OCI-LY3 (cell line): Measurements from ENCODE around the gene FOXO4.

Experiments used
- H2AFZ ChIP-seq: fragments of 200-600, 300-600 bp; shearing (Covaris generic); 2 replicates; pipeline ENCODE4 v1.6.0; 2014; ENCODE audit warnings: antibody characterized with exemption, low read depth, low read length
- H3K27ac ChIP-seq: fragments of 200-600, 300-600 bp; sonication (generic); 2 replicates; pipeline ENCODE4 v1.5.1; 2014; ENCODE audit warnings: mild to moderate bottlenecking, low read length, moderate library complexity, mixed read lengths
- H3K27me3 ChIP-seq: fragments of 200-600, 300-600 bp; sonication (generic); 2 replicates; pipeline ENCODE4 v1.6.1; 2014; ENCODE audit warnings: low read depth, low read length, mixed read lengths
- H3K36me3 ChIP-seq: fragments of 200-600, 300-600 bp; sonication (generic); replicated peaks from 2 replicates; pipeline ENCODE3; 2014; ENCODE audit warnings: low read depth, low read length, mixed read lengths
- H3K4me1 ChIP-seq: fragments of 300-600, 200-600 bp; sonication (generic); 2 replicates; pipeline ENCODE4 v1.6.1; 2014; ENCODE audit warnings: low read length, mixed read lengths
- H3K4me2 ChIP-seq: fragments of 200-600, 300-600 bp; sonication (generic); 2 replicates; pipeline ENCODE4 v1.6.1; 2014; ENCODE audit warnings: low read length, mixed read lengths
- H3K4me3 ChIP-seq: fragments of 300-600, 200-600 bp; sonication (generic); 2 replicates; pipeline ENCODE4 v1.5.1; 2014; ENCODE audit warnings: antibody characterized with exemption, mild to moderate bottlenecking, low read length, moderate library complexity
- H3K79me2 ChIP-seq: fragments of 300-600, 200-600 bp; shearing (Covaris generic); 2 replicates; pipeline ENCODE4 v1.6.1; 2014; ENCODE audit warnings: mild to moderate bottlenecking, low read length, mixed read lengths
- H3K9ac ChIP-seq: fragments of 300-600, 200-600 bp; shearing (Covaris generic); 2 replicates; pipeline ENCODE4 v1.6.0; 2014; ENCODE audit warnings: mild to moderate bottlenecking, low read length, moderate library complexity
- H3K9me3 ChIP-seq: fragments of 200-600, 300-600 bp; shearing (Covaris generic); 2 replicates; pipeline ENCODE4 v1.6.1; 2014; ENCODE audit warnings: low read length, mixed read lengths; ENCODE audit not compliant: insufficient read depth
- H4K20me1 ChIP-seq: fragments of 200-600, 300-600 bp; sonication (generic); 2 replicates; pipeline ENCODE4 v1.6.1; 2016; ENCODE audit warnings: low read length, mixed read lengths; ENCODE audit not compliant: insufficient read depth
- CTCF ChIP-seq: fragments of 200-600, 300-600 bp; sonication (generic); IDR thresholded peaks from 2 replicates; pipeline ENCODE4 v1.5.1; 2014; ENCODE audit warnings: antibody characterized with exemption, low read length, low read depth
- EZH2phosphoT487 ChIP-seq: fragments of 200-600 bp; shearing (Covaris generic); IDR thresholded peaks from 2 replicates; pipeline ENCODE4 v1.6.1; 2018; ENCODE audit warnings: antibody characterized with exemption, mixed run types, low read depth

The FOXO4 gene

GRCh38 chrX:71151366-71151765, 55.7 kb downstream of the FOXO4 start:
- Histone ChIP-seq H3K4me3 (no peak overlapping the region), H3K79me2 (no peaks in the 10 kb centered on the region), H3K27me3 (no peaks in the 10 kb centered on the region), H3K36me3 (no peaks in the 10 kb centered on the region), H3K27ac (no peak overlapping the region), H3K4me1 (no peaks in the 10 kb centered on the region), H3K4me2 (no peak overlapping the region), H3K9ac (no peak overlapping the region), H3K9me3 (no peaks in the 10 kb centered on the region), H2AFZ (no peak overlapping the region), H4K20me1 (no peaks in the 10 kb centered on the region)
- no peak for TF ChIP-seq CTCF
- no peak for TF ChIP-seq EZH2phosphoT487
